Measurements from ENCODE around the gene BACE1-AS. TPM values are rescaled to one million over a fixed set of nuclear protein-coding genes. Genes with fewer than 3 reads are reported as not detected.

Gene BACE1-AS
- total RNA-seq, 2 experiments from 2014 or later = 4.4 to 8.0 TPM

DNA sequence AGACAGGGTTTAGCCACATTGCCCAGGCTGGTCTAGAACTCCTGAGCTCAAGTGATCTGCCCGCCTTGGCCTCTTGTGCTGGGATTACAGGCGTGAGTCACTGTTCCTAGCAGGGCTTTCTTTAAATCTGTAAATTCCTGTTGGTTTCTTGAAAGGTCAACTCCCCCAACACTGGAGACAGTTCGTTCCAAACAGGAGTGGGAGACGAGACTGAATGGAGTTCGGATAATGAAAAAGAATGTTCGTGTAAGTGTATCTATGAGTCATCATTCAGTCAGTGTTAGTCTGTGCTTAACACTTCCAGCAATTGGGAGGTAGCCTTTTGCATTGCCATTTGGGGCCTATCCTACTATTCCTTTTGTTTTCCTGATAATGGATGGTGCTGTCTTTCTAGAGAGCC is 10.0 kb upstream of the BACE1-AS start:
- ChIA-PET POLR2A (no interaction called here), CTCF (ENCODE audit: unreplicated experiment) (no interaction called here)
- no peaks in the 10 kb centered on the region for H3K9me2 ChIP-seq (ENCODE audit: insufficient read depth, low read length)
- H3K79me2 ChIP-seq (ENCODE audit: insufficient read depth, low read depth, low read length) = no peaks in the 10 kb centered on the region
- BruUV-seq (replicated peaks) = no TSS peak
- H3K27ac ChIP-seq (ENCODE audit: low read depth, low read length, poor library complexity, severe bottlenecking) = no peak overlapping the region
- no peaks in the 10 kb centered on the region for H4K20me1 ChIP-seq (ENCODE audit: insufficient read depth, low read length)
- H3K36me3 ChIP-seq (ENCODE audit: insufficient read depth, low read length) = peaks cover 51% of the 10 kb centered on the region
- no peaks in the 10 kb centered on the region for H3K9me3 ChIP-seq (ENCODE audit: low read length)
- H3K4me3 ChIP-seq (ENCODE audit: low read depth, low read length, poor library complexity, severe bottlenecking) = no peak overlapping the region
- H3K4me1 ChIP-seq (ENCODE audit: insufficient read depth, low read length, poor library complexity, severe bottlenecking) = no peaks in the 10 kb centered on the region
- TF ChIP-seq, protein P1, sequence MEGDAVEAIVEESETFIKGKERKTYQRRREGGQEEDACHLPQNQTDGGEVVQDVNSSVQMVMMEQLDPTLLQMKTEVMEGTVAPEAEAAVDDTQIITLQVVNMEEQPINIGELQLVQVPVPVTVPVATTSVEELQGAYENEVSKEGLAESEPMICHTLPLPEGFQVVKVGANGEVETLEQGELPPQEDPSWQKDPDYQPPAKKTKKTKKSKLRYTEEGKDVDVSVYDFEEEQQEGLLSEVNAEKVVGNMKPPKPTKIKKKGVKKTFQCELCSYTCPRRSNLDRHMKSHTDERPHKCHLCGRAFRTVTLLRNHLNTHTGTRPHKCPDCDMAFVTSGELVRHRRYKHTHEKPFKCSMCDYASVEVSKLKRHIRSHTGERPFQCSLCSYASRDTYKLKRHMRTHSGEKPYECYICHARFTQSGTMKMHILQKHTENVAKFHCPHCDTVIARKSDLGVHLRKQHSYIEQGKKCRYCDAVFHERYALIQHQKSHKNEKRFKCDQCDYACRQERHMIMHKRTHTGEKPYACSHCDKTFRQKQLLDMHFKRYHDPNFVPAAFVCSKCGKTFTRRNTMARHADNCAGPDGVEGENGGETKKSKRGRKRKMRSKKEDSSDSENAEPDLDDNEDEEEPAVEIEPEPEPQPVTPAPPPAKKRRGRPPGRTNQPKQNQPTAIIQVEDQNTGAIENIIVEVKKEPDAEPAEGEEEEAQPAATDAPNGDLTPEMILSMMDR (conservative IDR thresholded peaks at IDR 0.05; ENCODE audit: low read length) = no peak
- no peak for TF ChIP-seq EZH2phosphoT487 (IDR thresholded peaks at IDR 0.05; ENCODE audit: borderline replicate concordance, low read depth, low read length)
- no peak overlapping the region for H3K4me2 ChIP-seq (ENCODE audit: low read length)
- H2AFZ ChIP-seq (ENCODE audit: low read length) = no peak overlapping the region
- DNase-seq (ENCODE audit: low spot score) = no peak
- intact Hi-C loops (cut with micrococcal nuclease; ENCODE audit: unreplicated experiment) = no loop called here

DNA sequence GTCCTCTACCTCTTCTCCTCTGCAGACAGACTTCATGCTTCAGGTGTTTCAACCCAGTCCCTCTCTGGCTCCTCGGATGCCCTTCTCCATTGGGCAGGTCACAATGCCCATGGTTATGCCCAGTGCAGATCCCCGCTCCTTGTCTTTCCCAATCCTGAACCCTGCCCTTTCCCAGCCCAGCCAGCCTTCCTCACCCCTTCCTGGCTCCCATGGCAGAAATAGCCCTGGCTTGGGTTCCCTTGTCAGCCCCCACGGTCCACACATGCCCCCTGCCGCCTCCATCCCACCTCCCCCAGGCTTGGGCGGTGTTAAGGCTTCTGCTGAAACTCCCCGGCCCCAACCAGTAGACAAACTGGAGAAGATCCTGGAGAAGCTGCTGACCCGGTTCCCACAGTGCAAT is 9.3 kb upstream of the BACE1-AS start:
- Histone ChIP-seq H3K36me3 (ENCODE audit: insufficient read depth, low read length) (peaks cover 56% of the 10 kb centered on the region), H4K20me1 (ENCODE audit: insufficient read depth, low read length) (no peaks in the 10 kb centered on the region), H3K79me2 (ENCODE audit: insufficient read depth, low read depth, low read length) (no peaks in the 10 kb centered on the region), H3K4me3 (ENCODE audit: low read depth, low read length, poor library complexity, severe bottlenecking) (no peak overlapping the region), H2AFZ (ENCODE audit: low read length) (no peak overlapping the region), H3K4me2 (ENCODE audit: low read length) (no peak overlapping the region), H3K9me2 (ENCODE audit: insufficient read depth, low read length) (no peaks in the 10 kb centered on the region), H3K4me1 (ENCODE audit: insufficient read depth, low read length, poor library complexity, severe bottlenecking) (no peaks in the 10 kb centered on the region), H3K9me3 (ENCODE audit: low read length) (no peaks in the 10 kb centered on the region), H3K27ac (ENCODE audit: low read depth, low read length, poor library complexity, severe bottlenecking) (no peak overlapping the region)
- no TSS peak for BruUV-seq (replicated peaks)
- intact Hi-C loops (cut with micrococcal nuclease; ENCODE audit: unreplicated experiment) = no loop called here
- TF ChIP-seq EZH2phosphoT487 (IDR thresholded peaks at IDR 0.05; ENCODE audit: borderline replicate concordance, low read depth, low read length) = no peak
- TF ChIP-seq, protein P1 (conservative IDR thresholded peaks at IDR 0.05; ENCODE audit: low read length) = no peak
- ChIA-PET CTCF (ENCODE audit: unreplicated experiment) (no interaction called here), POLR2A (no interaction called here)
- DNase-seq (ENCODE audit: low spot score) = no peak

DNA sequence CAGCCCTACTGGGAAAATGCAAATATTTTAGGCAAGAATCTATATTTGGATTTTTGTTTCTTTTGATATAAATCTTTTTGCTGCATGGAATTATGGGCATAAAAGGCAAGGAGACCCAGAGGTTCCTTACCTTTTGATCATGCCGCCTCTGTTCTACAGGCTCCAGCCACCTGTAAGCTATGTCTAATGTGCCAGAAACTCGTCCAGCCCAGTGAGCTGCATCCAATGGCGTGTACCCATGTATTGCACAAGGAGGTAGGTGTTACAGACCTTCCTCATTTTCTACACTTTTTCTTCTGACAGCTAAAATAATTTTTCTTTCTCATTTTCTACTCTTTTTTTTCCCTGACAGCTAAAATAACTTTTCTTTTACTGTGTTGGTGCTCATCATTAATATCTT is 8.2 kb upstream of the BACE1-AS start:
- H3K36me3 ChIP-seq (ENCODE audit: insufficient read depth, low read length) = peaks cover 59% of the 10 kb centered on the region
- H3K79me2 ChIP-seq (ENCODE audit: insufficient read depth, low read depth, low read length) = no peaks in the 10 kb centered on the region
- no peak overlapping the region for H2AFZ ChIP-seq (ENCODE audit: low read length)
- no peak for DNase-seq (ENCODE audit: low spot score)
- no peak overlapping the region for H3K27ac ChIP-seq (ENCODE audit: low read depth, low read length, poor library complexity, severe bottlenecking)
- H3K9me2 ChIP-seq (ENCODE audit: insufficient read depth, low read length) = no peaks in the 10 kb centered on the region
- POLR2A ChIA-PET = interaction anchor here (0.6 to 0.8 kb wide), 2 partner anchors 59 to 205 kb away, joined by 3 read pairs; no protein-coding TSS in a partner anchor
- CTCF ChIA-PET (ENCODE audit: unreplicated experiment) = no interaction called here
- H3K4me2 ChIP-seq (ENCODE audit: low read length) = no peak overlapping the region
- no peaks in the 10 kb centered on the region for H3K4me1 ChIP-seq (ENCODE audit: insufficient read depth, low read length, poor library complexity, severe bottlenecking)
- intact Hi-C loops (cut with micrococcal nuclease; ENCODE audit: unreplicated experiment) = no loop called here
- H4K20me1 ChIP-seq (ENCODE audit: insufficient read depth, low read length) = no peaks in the 10 kb centered on the region
- no peaks in the 10 kb centered on the region for H3K9me3 ChIP-seq (ENCODE audit: low read length)
- no peak overlapping the region for H3K4me3 ChIP-seq (ENCODE audit: low read depth, low read length, poor library complexity, severe bottlenecking)
- BruUV-seq (replicated peaks) = no TSS peak
- no peak for TF ChIP-seq EZH2phosphoT487 (IDR thresholded peaks at IDR 0.05; ENCODE audit: borderline replicate concordance, low read depth, low read length)
- TF ChIP-seq, protein P1 (conservative IDR thresholded peaks at IDR 0.05; ENCODE audit: low read length) = no peak
